GM12865 (cell line): Measurements from ENCODE around the gene PRKACB.
"Not testable (repeated sequence)": the region's sequence is repeated elsewhere in the genome, so short reads cannot be mapped to it uniquely, and the experiment has no call there.

Experiments
- DNase-seq: peaks from one replicate; pipeline ENCODE4 v3.0.0; 2010; ENCODE audit warnings: low read depth
- H3K4me3 ChIP-seq: 2 replicates; pipeline ENCODE4 v1.5.1; 2011; ENCODE audit warnings: mild to moderate bottlenecking, low read depth, low read length, control low read depth
- CTCF ChIP-seq: IDR thresholded peaks from 2 replicates; pipeline ENCODE4 v1.5.1; 2011; ENCODE audit warnings: low read length, control low read depth, low read depth, inconsistent platforms; ENCODE audit not compliant: insufficient read depth; ENCODE audit errors: missing control alignments

PRKACB gene

GRCh38 chr1:84286071-84286470 lies 142.0 kb downstream of the PRKACB start:
- no peak overlapping the region for H3K4me3 ChIP-seq
- no peak for TF ChIP-seq CTCF
- no peak for DNase-seq

GRCh38 chr1:84287389-84287788 lies 143.3 kb downstream of the PRKACB start:
- DNase-seq, H3K4me3 ChIP-seq: not testable (repeated sequence)
